ENCODE data around the gene MTO1.
"Not testable (repeated sequence)": the region's sequence is repeated elsewhere in the genome, so short reads cannot be mapped to it uniquely, and the experiment has no call there.

The MTO1 gene

GRCh38 chr6:73542481-73542880 lies 80.9 kb downstream of the MTO1 start:
- not testable (repeated sequence) for H3K36me3 ChIP-seq (ENCODE audit: control insufficient read depth, low read depth, low read length); H3K27ac ChIP-seq (ENCODE audit: low read length); H3K4me1 ChIP-seq (ENCODE audit: control insufficient read depth, low read depth, low read length); H3K4me3 ChIP-seq (ENCODE audit: low read length); H3K27me3 ChIP-seq (ENCODE audit: control insufficient read depth, insufficient read depth, low read length); H3K9ac ChIP-seq (ENCODE audit: low read length); H3K9me3 ChIP-seq (ENCODE audit: control insufficient read depth, low read depth, low read length)

- no peak overlapping the region for H3K27ac ChIP-seq (ENCODE audit: low read length)
- H3K9ac ChIP-seq (ENCODE audit: low read length): no peak overlapping the region
- H3K9me3 ChIP-seq (ENCODE audit: control insufficient read depth, low read depth, low read length): no peaks in the 10 kb centered on the region
- H3K4me3 ChIP-seq (ENCODE audit: low read length): no peak overlapping the region
- no peaks in the 10 kb centered on the region for H3K36me3 ChIP-seq (ENCODE audit: control insufficient read depth, low read depth, low read length)
- no peaks in the 10 kb centered on the region for H3K27me3 ChIP-seq (ENCODE audit: control insufficient read depth, insufficient read depth, low read length)
- no peaks in the 10 kb centered on the region for H3K4me1 ChIP-seq (ENCODE audit: control insufficient read depth, low read depth, low read length)
Observed at GRCh38 chr6:73542891-73543290, 81.4 kb downstream of the MTO1 start.

GRCh38 chr6:73547036-73547435 lies 85.5 kb downstream of the MTO1 start:
- Histone ChIP-seq H3K27me3 (ENCODE audit: control insufficient read depth, insufficient read depth, low read length) (no peaks in the 10 kb centered on the region), H3K4me3 (ENCODE audit: low read length) (no peak overlapping the region), H3K4me1 (ENCODE audit: control insufficient read depth, low read depth, low read length) (no peaks in the 10 kb centered on the region), H3K27ac (ENCODE audit: low read length) (no peak overlapping the region), H3K36me3 (ENCODE audit: control insufficient read depth, low read depth, low read length) (no peaks in the 10 kb centered on the region), H3K9me3 (ENCODE audit: control insufficient read depth, low read depth, low read length) (no peaks in the 10 kb centered on the region), H3K9ac (ENCODE audit: low read length) (no peak overlapping the region)

GRCh38 chr6:73548458-73549446 lies 87.2 kb downstream of the MTO1 start:
- Histone ChIP-seq H3K36me3 (ENCODE audit: control insufficient read depth, low read depth, low read length) (no peaks in the 10 kb centered on the region), H3K4me1 (ENCODE audit: control insufficient read depth, low read depth, low read length) (no peaks in the 10 kb centered on the region), H3K27ac (ENCODE audit: low read length) (no peak overlapping the region), H3K9me3 (ENCODE audit: control insufficient read depth, low read depth, low read length) (no peaks in the 10 kb centered on the region), H3K27me3 (ENCODE audit: control insufficient read depth, insufficient read depth, low read length) (no peaks in the 10 kb centered on the region), H3K4me3 (ENCODE audit: low read length) (no peak overlapping the region), H3K9ac (ENCODE audit: low read length) (no peak overlapping the region)

- H3K4me1 ChIP-seq (ENCODE audit: control insufficient read depth, low read depth, low read length); H3K4me3 ChIP-seq (ENCODE audit: low read length); H3K9me3 ChIP-seq (ENCODE audit: control insufficient read depth, low read depth, low read length); H3K36me3 ChIP-seq (ENCODE audit: control insufficient read depth, low read depth, low read length); H3K9ac ChIP-seq (ENCODE audit: low read length); H3K27ac ChIP-seq (ENCODE audit: low read length); H3K27me3 ChIP-seq (ENCODE audit: control insufficient read depth, insufficient read depth, low read length): not testable (repeated sequence)
Observed at GRCh38 chr6:73551115-73551514, 89.6 kb downstream of the MTO1 start.

GRCh38 chr6:73555380-73555949 lies 93.9 kb downstream of the MTO1 start:
- H3K4me1 ChIP-seq (ENCODE audit: control insufficient read depth, low read depth, low read length): peaks cover 10% of the 10 kb centered on the region
- H3K9me3 ChIP-seq (ENCODE audit: control insufficient read depth, low read depth, low read length): not testable (repeated sequence)

GRCh38 chr6:73556836-73557235 lies 95.3 kb downstream of the MTO1 start:
- Histone ChIP-seq H3K9ac (ENCODE audit: low read length) (no peak overlapping the region), H3K36me3 (ENCODE audit: control insufficient read depth, low read depth, low read length) (no peaks in the 10 kb centered on the region), H3K27me3 (ENCODE audit: control insufficient read depth, insufficient read depth, low read length) (no peaks in the 10 kb centered on the region), H3K4me1 (ENCODE audit: control insufficient read depth, low read depth, low read length) (peaks cover 10% of the 10 kb centered on the region), H3K9me3 (ENCODE audit: control insufficient read depth, low read depth, low read length) (no peaks in the 10 kb centered on the region), H3K4me3 (ENCODE audit: low read length) (no peak overlapping the region), H3K27ac (ENCODE audit: low read length) (no peak overlapping the region)

More at GRCh38 chr6:73555380-73555949, 93.9 kb downstream of the MTO1 start:
- H3K4me3 ChIP-seq (ENCODE audit: low read length); H3K27ac ChIP-seq (ENCODE audit: low read length); H3K9ac ChIP-seq (ENCODE audit: low read length); H3K36me3 ChIP-seq (ENCODE audit: control insufficient read depth, low read depth, low read length); H3K27me3 ChIP-seq (ENCODE audit: control insufficient read depth, insufficient read depth, low read length): not testable (repeated sequence)
